Right atrium auricular region (tissue), 2 donors: ENCODE results near the gene GPC3. TPM values are rescaled to one million over a fixed set of nuclear protein-coding genes. Genes with fewer than 3 reads are reported as not detected.

Experiments
- DNase-seq: peaks from one replicate; pipeline ENCODE4 v3.0.0-alpha.2; 2019; ENCODE audit warnings: low spot score
- H3K27ac ChIP-seq, 2 donors: fragments of 200-600 bp; sonication (generic); 1 replicate in 1 of 2; 2 replicates in 1 of 2; pipeline ENCODE4 v1.5.1; 2016 to 2019
- H3K27me3 ChIP-seq, 2 donors: fragments of 200-600 bp; sonication (generic); one replicate each; pipeline versions ENCODE4 v1.5.1 to v1.6.0; 2017 to 2019
- H3K36me3 ChIP-seq: fragments of 200-600 bp; sonication (generic); one replicate; pipeline ENCODE4 v1.5.1; 2016
- H3K4me1 ChIP-seq, 2 donors: fragments of 200-600 bp; sonication (generic); one replicate each; pipeline versions ENCODE4 v1.5.1 to v1.6.0; 2017 to 2019
- H3K4me3 ChIP-seq, 2 donors: fragments of 200-600 bp; sonication (generic); 1 replicate in 1 of 2; 2 replicates in 1 of 2; pipeline ENCODE4 v1.5.1; 2017 to 2019; ENCODE audit warnings: mild to moderate bottlenecking in 1 of 2, moderate library complexity in 1 of 2
- H3K9me3 ChIP-seq, 2 donors: fragments of 200-600 bp; sonication (generic); one replicate each; pipeline ENCODE4 v1.5.1; 2019
- CTCF ChIP-seq, 2 donors: fragments of 200-600 bp; sonication (generic); IDR thresholded peaks; one replicate each; pipeline ENCODE4 v1.5.1; 2019; ENCODE audit warnings: antibody characterized with exemption in 2 of 2
- total RNA-seq, 2 donors: library from RNA; depleted of rRNA; stranded (reverse); fragments of >200 nt; gene quantifications; one replicate each; pipeline ENCODE4 v1.1.0, GENCODE V29; 2016

GPC3 gene
- total RNA-seq, 2 donors from 2014 or later: 3.5 to 18.6 TPM

- TF ChIP-seq CTCF (IDR thresholded peaks at IDR 0.05): no peak
- Histone ChIP-seq H3K36me3 (no peaks in the 10 kb centered on the region), H3K9me3 (no peaks in the 10 kb centered on the region), H3K4me1 (no peaks in the 10 kb centered on the region), H3K27me3 (no peaks in the 10 kb centered on the region), H3K27ac (no peak overlapping the region), H3K4me3 (no peak overlapping the region)
- DNase-seq: no peak
Observed at GRCh38 chrX:133535066-133535465, 450.3 kb downstream of the GPC3 start.

GRCh38 chrX:133534172-133534571 lies 451.2 kb downstream of the GPC3 start:
- no peaks in the 10 kb centered on the region for H3K36me3 ChIP-seq
- no peaks in the 10 kb centered on the region for H3K27me3 ChIP-seq
- H3K9me3 ChIP-seq: no peaks in the 10 kb centered on the region
- TF ChIP-seq CTCF (IDR thresholded peaks at IDR 0.05): no peak
- H3K27ac ChIP-seq: no peak overlapping the region
- H3K4me1 ChIP-seq: no peaks in the 10 kb centered on the region
- DNase-seq: no peak
- H3K4me3 ChIP-seq: no peak overlapping the region

GRCh38 chrX:133533249-133533648 lies 452.1 kb downstream of the GPC3 start:
- Histone ChIP-seq H3K27me3 (no peaks in the 10 kb centered on the region), H3K4me3 (no peak overlapping the region), H3K27ac (no peak overlapping the region), H3K4me1 (no peaks in the 10 kb centered on the region), H3K36me3 (no peaks in the 10 kb centered on the region), H3K9me3 (no peaks in the 10 kb centered on the region)
- DNase-seq: no peak
- no peak for TF ChIP-seq CTCF (IDR thresholded peaks at IDR 0.05)

GRCh38 chrX:133530960-133531359 lies 454.4 kb downstream of the GPC3 start:
- Histone ChIP-seq H3K27ac (no peak overlapping the region), H3K27me3 (no peaks in the 10 kb centered on the region), H3K4me3 (no peak overlapping the region), H3K4me1 (no peaks in the 10 kb centered on the region), H3K9me3 (no peaks in the 10 kb centered on the region), H3K36me3 (no peaks in the 10 kb centered on the region)
- no peak for TF ChIP-seq CTCF (IDR thresholded peaks at IDR 0.05)
- DNase-seq: no peak

GRCh38 chrX:133529578-133529977 lies 455.8 kb downstream of the GPC3 start:
- no peak overlapping the region for H3K27ac ChIP-seq
- no peak overlapping the region for H3K4me3 ChIP-seq
- TF ChIP-seq CTCF (IDR thresholded peaks at IDR 0.05): no peak
- no peaks in the 10 kb centered on the region for H3K36me3 ChIP-seq
- H3K9me3 ChIP-seq: no peaks in the 10 kb centered on the region
- H3K4me1 ChIP-seq: no peaks in the 10 kb centered on the region
- H3K27me3 ChIP-seq: no peaks in the 10 kb centered on the region
- no peak for DNase-seq

GRCh38 chrX:133527825-133528224 lies 457.6 kb downstream of the GPC3 start:
- Histone ChIP-seq H3K4me3 (no peak overlapping the region), H3K4me1 (no peaks in the 10 kb centered on the region), H3K36me3 (no peaks in the 10 kb centered on the region), H3K27me3 (no peaks in the 10 kb centered on the region), H3K9me3 (no peaks in the 10 kb centered on the region), H3K27ac (no peak overlapping the region)
- no peak for DNase-seq
- TF ChIP-seq CTCF (IDR thresholded peaks at IDR 0.05): no peak
